GM12878 (cell line): ENCODE data around the gene EOLA1. TPM values are rescaled to one million over a fixed set of nuclear protein-coding genes. Genes with fewer than 3 reads are reported as not detected.
"Not testable (repeated sequence)": the region's sequence is repeated elsewhere in the genome, so short reads cannot be mapped to it uniquely, and the experiment has no call there.

ENCODE experiments used
- ATAC-seq: fragments of 200-7000 bp; cut with Tn5 transposase; 3 replicates; pipeline ENCODE4 v1.9.1; 2020; ENCODE audit warnings: mild to moderate bottlenecking, moderate library complexity
- BruUV-seq: library from RNA; stranded (reverse); fragments of 400-500 nt; replicated peaks from 2 replicates; lab custom pipeline; 2021; lab: Mats Ljungman, UMichigan
- CTCF ChIA-PET: fragments of 300-600 bp; sonication (Branson Sonifier 250); formaldehyde crosslinking; extraction: SDS; loops from one replicate; lab custom pipeline; 2021; ENCODE audit warnings: inconsistent platforms; lab: Yijun Ruan, JAX
- POLR2A ChIA-PET: fragments of 350-600 bp; formaldehyde crosslinking; extraction: SDS; loops from one replicate; lab custom pipeline; 2021; ENCODE audit warnings: inconsistent platforms; lab: Charles Lee
- RAD21 ChIA-PET: fragments of 300-600 bp; sonication (Branson Sonifier 250); formaldehyde crosslinking; loops from one replicate; lab custom pipeline; 2023; ENCODE audit warnings: antibody characterized with exemption; ENCODE audit not compliant: unreplicated experiment; lab: Charles Lee
- SMC1A ChIA-PET: fragments of 300-600 bp; sonication (Branson Sonifier 250); formaldehyde crosslinking; loops from one replicate; lab custom pipeline; 2023; ENCODE audit not compliant: unreplicated experiment, uncharacterized antibody; lab: Charles Lee
- DNase-seq: peaks from one replicate; pipeline ENCODE4 v3.0.0-alpha.2; 2011; ENCODE audit warnings: low read depth, low spot score
- FAIRE-seq: peaks from 3 replicates; lab custom pipeline; 2011; peaks lifted over from hg19 to GRCh38; lab: Jason Lieb, UNC
- H2AFZ ChIP-seq: 2 replicates; pipeline ENCODE4 v1.6.0; 2011; ENCODE audit warnings: low read depth, low read length, control low read depth; ENCODE audit not compliant: control insufficient read depth
- H3K27ac ChIP-seq: 2 replicates; pipeline ENCODE4 v1.5.1; 2011; ENCODE audit warnings: control low read depth; ENCODE audit not compliant: control insufficient read depth, insufficient read depth
- H3K27me3 ChIP-seq, 2 experiments: replicated peaks in 1 of 2; 2 replicates each; pipeline versions ENCODE4 v1.6.0 to v1.6.1; 2011; ENCODE audit warnings: low read length in 1 of 2; ENCODE audit not compliant: control insufficient read depth in 2 of 2, insufficient read depth in 2 of 2
- H3K36me3 ChIP-seq, 2 experiments: 2 replicates each; pipeline ENCODE4 v1.5.1; 2011; ENCODE audit warnings: low read length in 1 of 2; ENCODE audit not compliant: control insufficient read depth in 2 of 2, insufficient read depth in 2 of 2
- H3K4me1 ChIP-seq: 2 replicates; pipeline ENCODE4 v1.6.1; 2011; ENCODE audit warnings: mild to moderate bottlenecking, low read length, moderate library complexity, mixed read lengths; ENCODE audit not compliant: control insufficient read depth, insufficient read depth
- H3K4me2 ChIP-seq: 2 replicates; pipeline ENCODE4 v1.6.0; 2011; ENCODE audit warnings: control low read depth; ENCODE audit not compliant: control insufficient read depth, insufficient read depth
- H3K4me3 ChIP-seq: fragments of 200-600 bp; sonication (generic); 2 replicates; pipeline ENCODE4 v1.5.1; 2016
- H3K79me2 ChIP-seq: 2 replicates; pipeline ENCODE4 v1.6.0; 2011; ENCODE audit warnings: low read length; ENCODE audit not compliant: control insufficient read depth, insufficient read depth
- H3K9ac ChIP-seq: 2 replicates; pipeline ENCODE4 v1.8.0; 2011; ENCODE audit warnings: low read length, control low read depth, mixed read lengths; ENCODE audit not compliant: control insufficient read depth, insufficient read depth
- H3K9me3 ChIP-seq: replicated peaks from 3 replicates; pipeline ENCODE4 v1.5.1; 2011; ENCODE audit warnings: mild to moderate bottlenecking, low read length; ENCODE audit not compliant: control insufficient read depth, insufficient read depth
- H4K20me1 ChIP-seq: 2 replicates; pipeline ENCODE4 v1.6.0; 2011; ENCODE audit not compliant: control insufficient read depth, insufficient read depth
- WGBS: methylation state at CpG from one replicate; pipeline ENCODE4 v1.1.6; 2016; ENCODE audit warnings: low lambda C conversion rate; ENCODE audit not compliant: insufficient replicate concordance, insufficient coverage; ENCODE audit errors: missing lambda C conversion rate; 5-methylcytosine and 5-hydroxymethylcytosine counted together
- in situ Hi-C: fragments of 300-500 bp; cut with MboI; formaldehyde crosslinking; loops from 9 replicates; pipeline ENCODE4 v1.14.3; 2018; ENCODE audit warnings: mixed read lengths
- intact Hi-C: fragments of 100-400 bp; cut with micrococcal nuclease; formaldehyde crosslinking; loops from one replicate; pipeline ENCODE4 v1.14.2; 2022; ENCODE audit not compliant: unreplicated experiment
- polyA plus RNA-seq, 11 experiments: library from polyadenylated mRNA; depleted of rRNA in 4 of 11; unstranded in 6 of 11; stranded (reverse) in 5 of 11; fragments of >200 nt; fragmentation: Nextera tagmentation in 4 of 11; fragmentation: Illumina TruSeq in 1 of 11; extraction: Ambion mirVana in 4 of 11; extraction: Trizol in 1 of 11; gene quantifications; 1 replicate in 1 of 11; 2 replicates in 10 of 11; pipeline versions ENCODE4 v1.2.1 to v1.2.3, GENCODE V29; 2011 to 2016; ENCODE audit warnings: inconsistent platforms in 2 of 11, missing spikeins in 2 of 11, low read depth in 1 of 11
- total RNA-seq, 4 experiments: library from RNA; depleted of rRNA in 3 of 4; stranded (reverse); fragments of >200 nt in 3 of 4; fragmentation: Illumina TruSeq in 1 of 4; extraction: Trizol in 1 of 4; gene quantifications; 2 replicates each; pipeline versions ENCODE4 v1.2.1 to v1.2.3, GENCODE V29; 2013 to 2021

EOLA1 gene
- total and polyA plus RNA-seq, 10 of the 15 experiments (the other 5 are each of a cell fraction or from before 2014, with no cell fraction given), result 9.2 to 42.3 (median 24.3) TPM

DNA sequence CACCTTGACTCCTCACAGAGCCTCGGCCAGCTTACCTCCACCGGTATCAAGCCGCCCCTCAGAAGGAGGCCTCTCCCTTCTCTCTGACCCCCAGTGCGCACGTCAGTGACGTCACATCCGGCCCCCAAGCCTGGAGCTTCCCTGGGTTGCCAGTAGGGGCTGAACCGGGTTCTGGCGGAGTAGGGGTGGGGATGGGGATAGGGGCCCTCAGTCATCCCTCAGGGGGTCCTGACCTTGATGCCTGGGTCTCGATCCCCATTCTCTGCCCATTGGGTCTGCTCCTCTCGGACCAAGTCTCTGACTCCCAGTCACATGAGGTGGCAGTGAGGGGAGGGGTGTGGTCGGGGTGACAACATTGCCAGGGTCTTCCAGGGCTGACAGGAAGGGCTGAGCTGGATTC lies 46.5 kb downstream of the EOLA1 start, which contains the start of gene MAGEA9B:
TSS of gene MAGEA9B (minus strand) at position 101 of the 400 bp plus-strand sequence. CDS start 4,280 bp downstream, outside the sequence.
- BruUV-seq, RAD21 ChIA-PET, intact Hi-C loops, H3K36me3 ChIP-seq, H3K9ac ChIP-seq, H4K20me1 ChIP-seq, H3K4me2 ChIP-seq, H3K27me3 ChIP-seq, DNase-seq, ATAC-seq, SMC1A ChIA-PET, H3K4me3 ChIP-seq, FAIRE-seq, H3K27ac ChIP-seq, H3K9me3 ChIP-seq, POLR2A ChIA-PET, H3K4me1 ChIP-seq, in situ Hi-C loops, H3K79me2 ChIP-seq, CTCF ChIA-PET, H2AFZ ChIP-seq: not testable (repeated sequence)
- no CpG with 5 or more reads among the region's 12 CpGs for WGBS

DNA sequence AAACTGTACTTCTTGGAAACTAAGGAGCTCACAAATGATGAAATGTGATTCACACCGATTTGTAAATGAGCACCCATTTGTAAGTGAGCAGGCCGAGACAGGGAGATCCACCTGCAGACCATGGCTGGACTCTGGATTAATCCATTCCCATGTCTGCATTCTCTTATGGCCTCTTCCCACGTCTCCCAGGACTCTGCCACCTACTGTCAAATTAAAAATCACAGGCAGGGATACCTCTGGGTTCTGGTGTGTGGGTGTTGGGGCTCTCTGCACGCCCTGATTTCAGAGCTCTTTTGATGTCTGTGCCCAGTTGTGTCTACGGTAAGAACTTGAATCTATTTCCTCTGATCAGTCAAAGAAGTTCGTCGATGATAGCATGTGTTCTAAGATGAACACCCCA lies 50.2 kb downstream of the EOLA1 start:
- H3K4me3 ChIP-seq, H3K4me1 ChIP-seq, H3K27me3 ChIP-seq, H3K27ac ChIP-seq, DNase-seq, RAD21 ChIA-PET, H3K36me3 ChIP-seq, POLR2A ChIA-PET, H3K9ac ChIP-seq, H3K4me2 ChIP-seq, CTCF ChIA-PET, H3K9me3 ChIP-seq, intact Hi-C loops, H3K79me2 ChIP-seq, SMC1A ChIA-PET, H4K20me1 ChIP-seq, FAIRE-seq, H2AFZ ChIP-seq, ATAC-seq, BruUV-seq, in situ Hi-C loops: not testable (repeated sequence)
- no CpG with 5 or more reads among the region's 7 CpGs for WGBS

DNA sequence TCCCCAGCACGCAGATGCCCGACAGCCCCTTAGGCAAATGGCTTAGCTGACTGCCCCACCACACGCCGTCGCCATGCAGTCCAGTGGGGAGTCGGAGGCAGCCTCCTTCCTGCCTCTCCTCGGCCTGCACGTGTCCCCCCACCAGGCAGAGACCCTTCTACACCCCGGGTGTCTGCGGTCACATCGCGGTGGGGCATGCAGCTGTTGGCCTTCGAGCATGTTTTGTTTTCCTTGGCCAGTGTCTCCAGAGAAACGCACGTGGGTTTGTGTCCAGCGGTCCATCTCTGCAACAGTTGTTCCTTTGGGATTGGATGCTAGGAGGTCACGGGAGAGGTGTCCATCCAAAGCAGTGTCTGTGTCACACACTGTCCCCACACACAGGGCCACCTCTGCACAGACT lies 54.4 kb downstream of the EOLA1 start, which contains the start of gene HSFX2:
TSS of gene HSFX2 (minus strand) at position 101 of the 400 bp plus-strand sequence. CDS start 614 bp downstream, outside the sequence.
- BruUV-seq, H3K79me2 ChIP-seq, H3K36me3 ChIP-seq, RAD21 ChIA-PET, H3K9ac ChIP-seq, H2AFZ ChIP-seq, H4K20me1 ChIP-seq, intact Hi-C loops, CTCF ChIA-PET, H3K27me3 ChIP-seq, H3K9me3 ChIP-seq, ATAC-seq, DNase-seq, H3K4me2 ChIP-seq, in situ Hi-C loops, SMC1A ChIA-PET, H3K4me3 ChIP-seq, POLR2A ChIA-PET, H3K4me1 ChIP-seq, FAIRE-seq, H3K27ac ChIP-seq: not testable (repeated sequence)
- WGBS, result no CpG with 5 or more reads among the region's 17 CpGs

DNA sequence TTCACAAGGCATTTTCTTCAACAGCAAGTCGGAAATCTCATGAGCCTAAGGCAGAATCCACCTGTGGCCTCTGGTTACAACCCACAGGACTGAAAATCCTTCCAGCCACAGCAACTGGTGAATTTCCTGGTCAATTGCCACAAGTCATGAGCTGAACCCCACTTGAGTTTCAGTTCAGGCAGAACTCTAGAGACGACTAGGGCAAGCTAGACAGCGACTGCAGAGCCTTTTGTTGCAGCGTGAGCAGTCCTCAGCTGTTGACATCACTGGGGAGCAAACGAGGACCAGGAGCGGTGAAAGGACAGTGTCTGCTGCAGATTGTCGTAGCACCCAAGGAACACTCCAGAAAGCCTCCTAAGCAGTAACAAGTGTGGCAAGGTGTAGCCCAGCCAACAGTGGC lies 55.1 kb downstream of the EOLA1 start:
- BruUV-seq, H3K4me2 ChIP-seq, POLR2A ChIA-PET, H2AFZ ChIP-seq, H3K27me3 ChIP-seq, RAD21 ChIA-PET, H3K9ac ChIP-seq, H3K9me3 ChIP-seq, H3K4me3 ChIP-seq, CTCF ChIA-PET, H3K27ac ChIP-seq, in situ Hi-C loops, DNase-seq, H3K36me3 ChIP-seq, H4K20me1 ChIP-seq, H3K79me2 ChIP-seq, FAIRE-seq, H3K4me1 ChIP-seq, intact Hi-C loops, ATAC-seq, SMC1A ChIA-PET: not testable (repeated sequence)
- WGBS, result no CpG with 5 or more reads among the region's 7 CpGs
